Stomach (tissue), 4 donors: ENCODE data around the gene PRKCE.

Source experiments
- POLR2AphosphoS5 ChIP-seq, 3 donors: sonication (generic); formaldehyde crosslinking; IDR thresholded peaks; one replicate each; pipeline ENCODE4 v1.6.1; 2016; ENCODE audit warnings: antibody characterized with exemption in 3 of 3
- TF ChIP-seq, protein P1 (sequence below), 7 experiments: fragments of 450-650 bp in 4 of 7; fragments of 200-600 bp in 3 of 7; sonication (generic) in 3 of 7; IDR thresholded peaks; one replicate each; pipeline ENCODE4 v1.5.1; 2016 to 2019; ENCODE audit warnings: antibody characterized with exemption in 7 of 7, control low read depth in 2 of 7, mild to moderate bottlenecking in 1 of 7

DNA sequence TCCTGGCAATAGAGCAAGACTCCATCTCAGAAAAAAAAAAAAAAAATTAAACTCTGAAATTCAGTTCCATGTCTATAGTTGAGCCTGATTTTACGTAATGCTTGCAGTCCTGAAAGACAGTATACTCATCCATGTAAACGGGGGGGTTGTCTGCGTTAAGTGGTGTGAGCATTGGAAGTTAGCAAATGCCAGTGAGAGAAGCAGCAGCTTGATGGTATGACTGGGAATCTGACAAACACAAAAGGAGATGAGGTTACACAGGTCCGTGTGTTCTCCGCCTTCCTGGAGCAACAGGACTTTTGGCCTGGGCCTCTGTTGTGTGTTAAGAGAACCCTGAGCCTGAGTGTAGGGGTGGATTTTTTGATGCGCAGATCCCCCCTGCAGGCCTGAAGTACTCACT is 82.9 kb downstream of the PRKCE start:
- TF ChIP-seq, protein P1, sequence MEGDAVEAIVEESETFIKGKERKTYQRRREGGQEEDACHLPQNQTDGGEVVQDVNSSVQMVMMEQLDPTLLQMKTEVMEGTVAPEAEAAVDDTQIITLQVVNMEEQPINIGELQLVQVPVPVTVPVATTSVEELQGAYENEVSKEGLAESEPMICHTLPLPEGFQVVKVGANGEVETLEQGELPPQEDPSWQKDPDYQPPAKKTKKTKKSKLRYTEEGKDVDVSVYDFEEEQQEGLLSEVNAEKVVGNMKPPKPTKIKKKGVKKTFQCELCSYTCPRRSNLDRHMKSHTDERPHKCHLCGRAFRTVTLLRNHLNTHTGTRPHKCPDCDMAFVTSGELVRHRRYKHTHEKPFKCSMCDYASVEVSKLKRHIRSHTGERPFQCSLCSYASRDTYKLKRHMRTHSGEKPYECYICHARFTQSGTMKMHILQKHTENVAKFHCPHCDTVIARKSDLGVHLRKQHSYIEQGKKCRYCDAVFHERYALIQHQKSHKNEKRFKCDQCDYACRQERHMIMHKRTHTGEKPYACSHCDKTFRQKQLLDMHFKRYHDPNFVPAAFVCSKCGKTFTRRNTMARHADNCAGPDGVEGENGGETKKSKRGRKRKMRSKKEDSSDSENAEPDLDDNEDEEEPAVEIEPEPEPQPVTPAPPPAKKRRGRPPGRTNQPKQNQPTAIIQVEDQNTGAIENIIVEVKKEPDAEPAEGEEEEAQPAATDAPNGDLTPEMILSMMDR (IDR thresholded peaks at IDR 0.05), result no peak
- no peak for TF ChIP-seq POLR2AphosphoS5 (IDR thresholded peaks at IDR 0.05)
